Aorta (tissue), 5 donors: ENCODE results near the gene PALMD. TPM values are rescaled to one million over a fixed set of nuclear protein-coding genes. Genes with fewer than 3 reads are reported as not detected.

ENCODE experiments used
- ATAC-seq: fragments of 200-7000 bp; cut with Tn5 transposase; one replicate; pipeline ENCODE4 v1.9.1; 2022; ENCODE audit warnings: moderate library complexity; ENCODE audit not compliant: low FRiP score
- DNase-seq, 2 donors: peaks; one replicate each; pipeline ENCODE4 v3.0.0-alpha.2; 2020
- H3K27ac ChIP-seq, 2 donors: one replicate each; pipeline ENCODE4 v1.5.1; 2013; ENCODE audit warnings: low read length in 2 of 2, mild to moderate bottlenecking in 2 of 2, moderate library complexity in 2 of 2, control low read depth in 1 of 2, inconsistent platforms in 1 of 2, low read depth in 1 of 2
- H3K27me3 ChIP-seq, 2 donors: one replicate each; pipeline ENCODE4 v1.6.1; 2013; ENCODE audit warnings: control low read depth in 1 of 2, low read length in 1 of 2, mild to moderate bottlenecking in 1 of 2, moderate library complexity in 1 of 2; ENCODE audit not compliant: insufficient read depth in 2 of 2, control insufficient read depth in 1 of 2
- H3K36me3 ChIP-seq, 2 donors: one replicate each; pipeline ENCODE4 v1.6.1; 2013; ENCODE audit warnings: control low read depth in 1 of 2, low read length in 1 of 2, mild to moderate bottlenecking in 1 of 2; ENCODE audit not compliant: insufficient read depth in 2 of 2, control insufficient read depth in 1 of 2
- H3K4me1 ChIP-seq, 2 donors: one replicate each; pipeline ENCODE4 v1.6.1; 2013; ENCODE audit warnings: low read length in 2 of 2, control low read depth in 1 of 2, mild to moderate bottlenecking in 1 of 2, moderate library complexity in 1 of 2; ENCODE audit not compliant: insufficient read depth in 2 of 2, control insufficient read depth in 1 of 2
- H3K4me3 ChIP-seq, 2 donors: one replicate each; pipeline ENCODE4 v1.5.1; 2013; ENCODE audit warnings: low read length in 2 of 2, control low read depth in 1 of 2, mild to moderate bottlenecking in 1 of 2
- H3K9me3 ChIP-seq: one replicate; pipeline ENCODE4 v1.6.1; 2013; ENCODE audit warnings: mild to moderate bottlenecking, low read length; ENCODE audit not compliant: control insufficient read depth
- WGBS, 2 donors: extraction: QIAGEN DNeasy Blood & Tissue Kit; methylation state at CpG; one replicate each; pipeline ENCODE4 v1.1.7; 2013; 5-methylcytosine and 5-hydroxymethylcytosine counted together
- intact Hi-C, 2 donors: fragments of 100-400 bp; cut with DNase I; formaldehyde crosslinking; loops; one replicate each; pipeline versions ENCODE4 v1.14.2 to v1.15.0; 2022
- polyA plus RNA-seq, 2 donors: library from polyadenylated mRNA; stranded (reverse); fragments of 200-250 nt; gene quantifications; one replicate each; pipeline ENCODE4 v1.2.3, GENCODE V29; 2013
- total RNA-seq, 2 donors: library from RNA; stranded (reverse); fragmentation: NEBNext Ultra II Directional; extraction: Animal tissue kit (Norgen Biotek cat#: 25700); gene quantifications; one replicate each; pipeline ENCODE4 v1.2.1, GENCODE V29; 2021
- donor health status: healthy with polysubstance abuse.
- donor health status: Bipolar disorder and iron deficiency.
- donor health status: DM: no; HTN: no; CAD: no.
- donor health status: DM: no; HTN: no; CAD: no.
- donor health status: DM: yes; HTN: yes; CAD: no.

Gene PALMD
- total and polyA plus RNA-seq, 4 donors = 2.7 to 40.0 (median 15.3) TPM

GRCh38 chr1:99661780-99662179 lies 15.9 kb downstream of the PALMD start:
- Histone ChIP-seq H3K9me3 (no peaks in the 10 kb centered on the region), H3K4me1 (no peaks in the 10 kb centered on the region), H3K27me3 (no peaks in the 10 kb centered on the region), H3K4me3 (no peak overlapping the region), H3K36me3 (no peaks in the 10 kb centered on the region), H3K27ac (no peak overlapping the region)
- intact Hi-C loops = no loop called here
- DNase-seq (no peak), ATAC-seq (no peak)
- 77 to 83% methylated on average over 3 of the region's 3 CpGs for WGBS, 2 donors

- DNase-seq (peak; percentile 61 to 79), ATAC-seq (peak; percentile 82)
- Histone ChIP-seq H3K4me1 (no peaks in the 10 kb centered on the region), H3K27me3 (no peaks in the 10 kb centered on the region), H3K4me3 (no peak overlapping the region), H3K36me3 (no peaks in the 10 kb centered on the region), H3K27ac (no peak overlapping the region), H3K9me3 (no peaks in the 10 kb centered on the region)
- intact Hi-C loops = no loop called here
- WGBS, 2 donors = 24% methylated on average over 3 of the region's 3 CpGs
Observed at GRCh38 chr1:99662539-99663080, 16.7 kb downstream of the PALMD start.

DNA sequence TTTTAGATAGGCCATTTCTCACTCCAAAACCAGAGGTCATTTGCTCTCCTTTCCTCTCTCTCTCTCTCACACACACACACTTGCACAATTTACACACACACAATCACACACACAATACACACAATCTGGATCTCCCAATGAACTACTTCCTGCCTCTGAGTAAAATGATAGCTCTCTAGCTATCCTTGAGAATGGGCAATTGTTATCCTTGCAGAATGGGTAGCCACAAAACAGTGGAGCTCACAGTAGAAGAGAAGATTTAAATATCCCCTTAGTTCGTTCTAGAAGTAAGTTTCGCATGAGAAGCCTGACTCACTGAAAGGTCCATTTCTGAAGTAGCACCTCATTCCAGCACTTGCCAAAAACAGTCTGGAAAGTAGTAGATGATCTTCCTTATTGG lies 17.6 kb downstream of the PALMD start:
- Histone ChIP-seq H3K36me3 (no peaks in the 10 kb centered on the region), H3K4me3 (no peak overlapping the region), H3K4me1 (no peaks in the 10 kb centered on the region), H3K27ac (no peak overlapping the region), H3K27me3 (no peaks in the 10 kb centered on the region), H3K9me3 (no peaks in the 10 kb centered on the region)
- intact Hi-C loops = no loop called here
- DNase-seq (no peak), ATAC-seq (no peak)
- 89 to 91% methylated on average over 2 of the region's 2 CpGs for WGBS, 2 donors

- no peak for ATAC-seq
- Histone ChIP-seq H3K4me1 (no peaks in the 10 kb centered on the region), H3K36me3 (no peaks in the 10 kb centered on the region), H3K9me3 (no peaks in the 10 kb centered on the region), H3K27me3 (no peaks in the 10 kb centered on the region), H3K4me3 (no peak overlapping the region), H3K27ac (no peak overlapping the region)
- no peak for DNase-seq
- intact Hi-C loops = no loop called here
- 33 to 48% methylated on average over 1 of the region's 1 CpG for WGBS, 2 donors
Observed at GRCh38 chr1:99665212-99665611, 19.3 kb downstream of the PALMD start.

- DNase-seq = no peak
- no peak overlapping the region for H3K27ac ChIP-seq
- no peak overlapping the region for H3K4me3 ChIP-seq
- no peaks in the 10 kb centered on the region for H3K27me3 ChIP-seq
- no peaks in the 10 kb centered on the region for H3K4me1 ChIP-seq
- intact Hi-C loops = no loop called here
- H3K36me3 ChIP-seq = no peaks in the 10 kb centered on the region
- ATAC-seq = no peak
- WGBS, 2 donors = 71 to 79% methylated on average over 4 of the region's 4 CpGs
- H3K9me3 ChIP-seq = no peaks in the 10 kb centered on the region
Observed at GRCh38 chr1:99669376-99669775, 23.5 kb downstream of the PALMD start.

GRCh38 chr1:99669821-99670220 lies 23.9 kb downstream of the PALMD start:
- Histone ChIP-seq H3K4me3 (no peak overlapping the region), H3K4me1 (no peaks in the 10 kb centered on the region), H3K36me3 (no peaks in the 10 kb centered on the region), H3K9me3 (no peaks in the 10 kb centered on the region), H3K27ac (no peak overlapping the region), H3K27me3 (no peaks in the 10 kb centered on the region)
- 91 to 92% methylated on average over 2 of the region's 2 CpGs for WGBS, 2 donors
- ATAC-seq (no peak), DNase-seq (no peak)
- intact Hi-C loops = no loop called here

DNA sequence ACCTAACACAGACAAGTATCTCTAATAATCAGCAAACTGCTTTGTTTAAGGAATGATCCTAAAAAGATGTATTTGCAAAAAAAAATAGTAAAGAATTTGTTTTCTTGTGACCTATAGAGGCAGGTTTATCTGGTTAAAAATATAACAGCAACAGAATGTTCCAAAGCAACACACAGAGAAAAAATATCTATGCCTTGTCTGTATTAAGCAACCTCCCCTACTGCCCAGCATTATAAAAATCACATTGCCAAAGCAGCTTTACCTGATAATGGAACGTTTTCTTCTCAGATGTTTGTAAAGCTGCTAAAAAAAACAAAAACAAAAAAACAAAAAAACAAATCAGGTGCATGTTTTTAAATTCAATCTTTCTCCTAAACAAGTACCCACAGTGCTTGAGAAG lies 24.7 kb downstream of the PALMD start:
- Histone ChIP-seq H3K4me3 (no peak overlapping the region), H3K27me3 (no peaks in the 10 kb centered on the region), H3K4me1 (no peaks in the 10 kb centered on the region), H3K9me3 (no peaks in the 10 kb centered on the region), H3K36me3 (no peaks in the 10 kb centered on the region), H3K27ac (no peak overlapping the region)
- intact Hi-C loops = no loop called here
- DNase-seq = no peak
- no peak for ATAC-seq
- WGBS, 2 donors = 27 to 33% methylated on average over 1 of the region's 1 CpG

DNA sequence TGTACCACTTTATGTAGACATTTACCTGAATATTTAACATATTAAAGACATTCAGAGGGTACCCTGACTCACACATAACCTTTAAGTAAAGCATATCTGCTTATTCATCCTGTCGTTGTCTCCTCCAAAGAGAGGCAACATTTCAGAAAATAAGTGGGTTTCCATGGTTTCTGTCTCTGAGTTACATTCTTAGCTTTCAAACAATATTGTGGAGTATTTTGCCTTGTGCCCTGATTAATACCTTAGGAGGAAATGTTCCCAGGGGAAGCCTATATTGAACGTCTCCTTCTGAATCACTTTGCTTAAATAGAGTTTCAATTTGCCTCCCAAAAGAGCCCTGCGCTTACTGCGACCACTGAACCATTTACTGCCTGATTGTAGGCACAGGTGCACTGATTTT lies 26.1 kb downstream of the PALMD start:
- intact Hi-C loops = no loop called here
- H3K27ac ChIP-seq = no peak overlapping the region
- 66 to 72% methylated on average over 4 of the region's 4 CpGs for WGBS, 2 donors

DNA sequence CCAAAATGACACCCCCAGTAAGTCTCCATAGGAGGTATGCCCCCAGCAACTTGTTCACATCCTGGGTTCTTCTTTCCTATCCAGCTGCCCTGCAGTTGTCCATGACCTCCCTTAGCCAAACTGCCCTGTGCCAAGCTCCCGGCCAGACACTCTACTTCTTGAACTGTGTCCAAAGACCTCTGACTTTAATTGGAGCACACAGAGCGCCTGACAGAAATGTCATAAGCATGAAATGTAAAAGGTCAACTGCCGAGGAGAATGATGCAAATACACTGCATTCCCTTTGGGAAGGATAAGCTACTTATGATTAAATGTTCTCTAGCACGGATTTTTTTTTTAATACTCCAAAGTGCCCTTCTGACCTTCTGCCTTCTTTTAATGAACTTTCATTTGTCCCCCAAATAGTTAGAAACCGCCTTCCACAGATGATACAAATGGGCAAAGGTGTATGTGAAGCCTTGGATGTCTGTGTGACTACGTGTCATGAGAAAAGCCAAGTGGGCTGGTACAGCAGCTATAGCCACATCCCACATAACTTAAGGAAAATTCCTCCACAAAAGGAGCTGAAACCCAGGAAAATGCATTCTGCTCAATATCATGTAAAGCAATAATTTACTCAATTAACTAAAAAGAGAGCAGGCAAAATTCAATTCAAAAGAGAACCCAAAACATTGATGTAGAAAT lies 26.8 kb downstream of the PALMD start:
- Histone ChIP-seq H3K4me1 (no peaks in the 10 kb centered on the region), H3K9me3 (no peaks in the 10 kb centered on the region), H3K27me3 (no peaks in the 10 kb centered on the region), H3K36me3 (no peaks in the 10 kb centered on the region), H3K27ac (no peak overlapping the region), H3K4me3 (no peak overlapping the region)
- ATAC-seq (peak; percentile 48), DNase-seq (no peak)
- intact Hi-C loops = no loop called here
- WGBS, 2 donors = 36 to 37% methylated on average over 6 of the region's 6 CpGs

More for the DNA sequence above, 26.1 kb downstream of the PALMD start:
- ATAC-seq = no peak
- Histone ChIP-seq H3K36me3 (no peaks in the 10 kb centered on the region), H3K9me3 (no peaks in the 10 kb centered on the region), H3K27me3 (no peaks in the 10 kb centered on the region), H3K4me1 (no peaks in the 10 kb centered on the region), H3K4me3 (no peak overlapping the region)
- DNase-seq = no peak
